Stimulated activated CD8-positive, alpha-beta memory T cell treated with anti-CD3 and anti-CD28 coated beads, Interleukin-2, amount 100 ng/mL, for 1 hour (primary cell): Measurements from ENCODE around the gene GMDS.
A peak's percentile ranks its signal among the peaks of the same experiment; 100 is the strongest.

ENCODE experiments used
- DNase-seq, 2 donors: peaks; one replicate each; pipeline ENCODE4 v3.0.0-alpha.2; 2020; ENCODE audit warnings: low read depth in 2 of 2

The GMDS gene

GRCh38 chr6:1604158-1605003 lies 641.0 kb downstream of the GMDS start:
- DNase-seq, result peak; percentile 20 to 53

DNA sequence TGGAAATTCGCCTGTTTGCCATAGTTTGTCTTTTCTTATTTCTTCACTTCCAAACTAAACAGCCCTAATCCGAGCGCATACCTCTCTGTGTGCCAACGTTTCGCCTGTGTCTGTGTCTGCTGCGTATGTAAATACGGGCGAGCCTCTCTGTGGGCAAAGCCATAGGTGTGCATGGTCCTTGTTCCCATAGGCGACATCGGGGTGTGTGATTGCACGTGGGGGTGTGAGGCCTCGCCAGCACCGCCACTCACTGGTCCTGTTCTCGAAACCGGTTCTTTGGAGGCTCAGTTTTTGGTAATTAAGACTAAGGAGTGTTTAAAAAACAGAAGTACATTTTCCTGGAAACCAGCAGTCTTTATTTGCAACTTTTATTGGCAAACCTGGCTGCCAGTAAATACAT lies 641.7 kb downstream of the GMDS start:
- DNase-seq, result no peak

DNA sequence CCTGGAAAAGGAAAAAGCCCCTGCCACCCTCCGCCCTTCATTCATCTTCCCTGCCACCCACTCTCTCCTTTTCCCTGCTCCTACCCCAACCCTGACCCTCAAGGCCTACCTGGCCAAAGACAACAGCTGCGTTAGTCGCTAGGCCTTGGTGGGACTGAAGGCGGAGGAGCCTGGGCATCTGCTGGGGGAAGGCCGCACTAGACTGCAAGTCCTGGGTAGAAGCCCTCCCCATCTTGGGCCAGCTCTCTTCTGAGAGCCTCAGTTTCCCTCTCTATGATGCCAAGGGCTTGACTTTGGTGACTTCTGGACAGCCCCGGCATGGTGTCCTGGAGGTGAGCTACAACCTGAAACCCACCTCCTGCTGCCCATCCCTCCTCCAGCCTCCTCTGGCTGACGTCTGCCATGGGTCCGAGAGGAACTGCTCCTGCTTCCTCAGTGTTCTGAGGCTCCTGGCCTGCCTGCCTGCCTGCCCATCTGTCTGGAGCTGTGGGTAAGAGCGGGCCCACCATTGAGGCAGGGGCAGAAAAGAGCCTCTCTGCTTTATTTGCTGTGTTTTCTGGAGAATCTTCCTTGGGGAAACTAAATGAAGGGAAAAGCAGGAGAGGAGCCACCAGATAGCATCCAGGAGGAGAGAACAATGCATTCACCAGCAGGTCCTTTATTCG lies 643.2 kb downstream of the GMDS start:
- DNase-seq, result no peak

DNA sequence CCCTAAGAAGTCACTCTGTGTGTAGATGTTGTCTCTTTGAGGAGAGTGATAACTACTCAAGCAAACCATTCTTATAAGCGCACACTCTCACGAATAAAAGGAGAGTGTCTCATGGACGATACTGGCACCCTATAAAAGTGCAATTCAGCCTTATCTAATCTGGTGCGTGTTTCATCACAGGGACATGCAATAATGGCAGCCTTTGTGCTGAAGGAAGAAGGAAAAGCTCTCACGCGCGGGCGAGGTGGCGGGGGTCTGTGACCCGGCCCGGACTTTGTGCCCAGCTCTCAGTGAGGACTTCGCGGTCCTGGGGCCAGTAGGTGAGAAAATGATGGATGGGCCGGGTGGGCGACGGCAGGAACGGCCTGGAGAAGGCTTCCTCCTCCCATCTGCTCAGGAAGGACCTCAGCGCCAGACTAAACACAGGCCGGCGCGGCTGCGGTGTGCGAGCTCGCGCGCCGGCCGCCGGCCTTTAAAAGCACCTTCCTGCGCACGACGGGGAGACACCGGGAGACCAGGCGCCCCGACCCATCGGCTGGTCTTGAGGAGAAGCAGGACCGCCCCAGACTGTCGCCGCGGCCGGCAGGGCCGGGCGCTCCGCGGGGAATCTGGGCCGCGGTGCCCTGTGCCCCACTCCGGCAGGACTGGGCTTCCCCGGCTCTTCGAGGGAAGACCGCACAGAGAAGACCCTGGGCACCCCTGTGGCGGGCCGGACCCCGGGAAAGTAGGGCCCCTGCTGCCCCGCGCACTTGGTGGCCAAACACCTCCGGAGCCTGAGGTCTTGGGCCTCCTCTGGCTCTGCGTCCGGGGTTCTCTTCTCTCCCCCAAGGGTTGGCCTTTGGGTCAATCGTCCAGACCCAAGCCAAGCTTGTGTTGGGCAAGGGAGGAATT lies 644.0 kb downstream of the GMDS start:
- no peak for DNase-seq

DNA sequence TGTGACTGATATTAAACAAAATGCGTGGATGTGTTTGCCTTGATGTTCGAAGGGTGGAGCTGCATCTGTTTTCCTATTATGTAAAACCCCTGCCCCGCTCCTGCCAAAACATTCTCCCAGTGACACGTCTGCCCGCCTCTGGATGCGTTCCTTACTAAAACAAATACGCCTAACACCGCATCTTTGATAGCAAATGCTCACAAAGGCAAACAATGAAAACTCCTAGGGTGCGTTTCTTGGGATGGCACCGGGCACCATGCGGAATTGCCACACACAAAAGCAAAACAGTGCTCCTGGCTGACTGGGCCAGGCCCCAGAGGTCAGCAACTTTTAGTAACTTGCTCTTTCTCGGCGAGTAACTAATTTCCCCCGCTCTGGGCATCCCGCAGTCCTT lies 644.6 kb downstream of the GMDS start:
- no peak for DNase-seq

GRCh38 chr6:1600063-1600763 lies 645.2 kb downstream of the GMDS start:
- no peak for DNase-seq

DNA sequence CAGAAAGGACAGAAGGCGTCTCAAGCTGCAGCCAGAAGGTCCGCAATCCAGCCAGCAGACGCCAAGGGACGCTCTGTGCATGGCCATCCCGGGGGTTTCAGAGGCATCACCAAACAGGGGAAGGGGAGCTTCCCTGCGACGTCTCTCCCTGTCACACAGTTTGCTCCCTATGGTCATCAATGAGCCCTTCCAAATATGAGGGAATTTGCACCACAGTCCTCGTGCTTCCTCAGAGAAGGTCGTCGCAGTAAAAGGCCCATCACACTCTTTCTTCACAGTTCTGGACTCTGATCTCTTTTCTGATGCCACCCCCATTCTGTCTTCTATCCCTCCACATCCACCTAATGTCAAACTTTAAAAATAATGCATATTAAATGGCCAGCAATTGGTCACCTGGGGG lies 645.9 kb downstream of the GMDS start:
- no peak for DNase-seq

DNA sequence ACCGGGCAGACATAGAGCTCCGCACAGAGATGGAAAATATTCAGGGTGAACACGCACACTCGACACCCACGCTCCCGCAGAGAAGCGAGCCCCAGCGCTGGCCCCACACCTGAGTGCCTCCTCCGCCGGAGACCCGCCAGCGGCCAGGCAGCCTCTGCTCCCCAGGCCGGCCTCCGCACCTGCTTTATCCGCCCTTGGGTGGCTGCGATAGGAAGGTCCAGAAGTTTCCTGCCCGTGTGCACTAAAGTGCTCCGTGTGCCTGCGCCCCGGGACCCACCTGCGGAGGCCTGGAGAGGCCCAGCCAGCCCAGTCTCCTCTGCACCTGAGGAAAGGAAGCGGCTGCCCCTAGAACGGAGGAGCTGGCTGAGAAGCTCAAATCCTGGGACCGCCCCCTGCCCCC lies 646.5 kb downstream of the GMDS start:
- DNase-seq, result no peak

GRCh38 chr6:1598433-1598832 lies 647.0 kb downstream of the GMDS start:
- DNase-seq, result no peak

DNA sequence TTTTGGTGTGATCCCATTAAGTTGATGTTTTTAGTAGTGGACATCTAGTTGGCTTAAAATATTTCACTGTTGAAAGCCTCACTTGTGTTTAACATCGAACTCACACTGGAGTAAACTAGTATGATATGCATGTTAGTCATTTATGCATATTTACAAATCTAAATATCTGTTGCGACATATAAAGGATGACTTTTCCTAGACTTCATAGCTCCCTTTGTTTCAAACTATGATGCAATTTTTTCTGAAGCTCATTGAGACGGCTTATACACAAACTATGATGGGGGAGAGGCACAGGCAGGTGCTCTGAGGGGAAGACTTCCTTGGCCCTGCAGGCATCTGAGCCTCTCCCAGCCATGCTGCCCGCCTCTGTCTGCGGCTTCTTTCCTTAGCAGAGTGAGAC lies 647.5 kb downstream of the GMDS start:
- no peak for DNase-seq

- no peak for DNase-seq
Measured at GRCh38 chr6:1597121-1597744, 648.2 kb downstream of the GMDS start.

DNA sequence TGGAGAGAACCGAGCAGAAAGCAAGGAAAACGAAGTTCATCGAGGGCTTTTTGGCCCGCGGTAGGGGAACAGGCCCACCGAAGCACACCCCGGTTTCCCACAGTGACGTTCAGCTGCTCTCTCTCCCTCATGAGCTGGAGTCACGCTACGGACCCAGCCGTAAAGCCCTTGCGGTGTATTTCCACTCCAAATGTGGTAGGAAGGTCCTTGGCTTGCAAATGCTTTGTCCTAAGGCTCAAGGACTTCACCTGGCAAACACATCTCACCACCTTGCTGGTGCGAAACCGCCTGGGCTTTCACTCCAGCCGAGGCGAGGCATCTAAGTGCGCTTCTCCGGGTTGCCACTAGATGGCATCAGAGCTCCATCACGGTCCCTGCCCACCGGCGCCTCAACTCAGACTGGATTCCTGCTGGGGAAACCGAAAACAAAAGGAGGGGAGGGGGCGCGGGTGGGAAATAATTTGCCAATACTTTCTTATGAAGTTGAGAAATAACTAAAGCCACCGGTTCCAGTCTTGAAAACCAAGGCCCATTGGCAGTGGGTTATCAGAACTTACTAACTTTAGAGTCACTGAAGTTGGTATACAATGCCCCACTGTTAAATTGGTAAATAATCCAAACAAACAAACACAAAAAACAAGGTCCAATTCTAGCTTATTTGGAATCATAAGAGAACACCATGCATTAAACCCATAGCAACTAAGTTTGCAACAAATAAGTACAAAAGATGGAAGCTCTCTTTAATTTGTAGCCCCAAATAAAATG lies 649.1 kb downstream of the GMDS start:
- DNase-seq, result peak; percentile 20 to 36

- no peak for DNase-seq
Measured at GRCh38 chr6:1595271-1596087, 649.9 kb downstream of the GMDS start.

DNA sequence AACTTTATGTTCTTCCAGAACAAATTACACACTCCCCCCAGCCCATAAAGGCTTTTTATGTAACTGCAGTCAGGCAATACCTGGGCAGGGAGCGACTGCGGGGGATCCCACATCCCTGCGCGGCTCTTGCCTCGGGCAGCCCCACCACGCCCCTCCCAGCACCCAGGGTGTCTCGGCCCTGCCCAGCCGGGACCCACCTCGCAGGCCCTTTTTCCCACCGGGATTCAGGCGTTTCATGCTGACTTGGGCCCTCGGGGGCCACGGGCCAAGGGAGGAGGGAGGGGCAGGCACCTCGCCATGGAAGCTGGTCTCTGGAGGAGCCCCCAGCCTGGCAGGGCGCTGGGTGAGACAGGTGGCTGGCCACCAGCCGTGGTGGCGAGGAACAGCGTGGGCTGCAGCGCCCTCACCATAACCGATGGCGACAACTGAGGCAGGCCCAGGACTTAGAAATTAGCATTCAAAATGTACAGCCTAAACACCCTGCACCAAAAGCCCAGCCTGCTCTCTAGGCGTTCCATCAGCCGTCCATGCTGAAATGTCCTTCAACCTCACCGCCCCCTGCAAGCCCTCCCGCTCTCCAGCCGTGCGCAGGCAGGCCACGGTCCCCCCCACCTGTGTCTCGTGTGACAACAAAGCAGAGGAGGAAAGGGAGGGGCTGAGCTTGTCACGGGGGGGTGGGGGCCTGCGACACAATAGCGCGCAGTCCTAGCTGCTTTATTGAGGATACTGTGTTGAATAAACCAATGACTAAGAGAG lies 650.8 kb downstream of the GMDS start:
- DNase-seq, result no peak

- no peak for DNase-seq
Measured at GRCh38 chr6:1593958-1594314, 651.5 kb downstream of the GMDS start.

DNA sequence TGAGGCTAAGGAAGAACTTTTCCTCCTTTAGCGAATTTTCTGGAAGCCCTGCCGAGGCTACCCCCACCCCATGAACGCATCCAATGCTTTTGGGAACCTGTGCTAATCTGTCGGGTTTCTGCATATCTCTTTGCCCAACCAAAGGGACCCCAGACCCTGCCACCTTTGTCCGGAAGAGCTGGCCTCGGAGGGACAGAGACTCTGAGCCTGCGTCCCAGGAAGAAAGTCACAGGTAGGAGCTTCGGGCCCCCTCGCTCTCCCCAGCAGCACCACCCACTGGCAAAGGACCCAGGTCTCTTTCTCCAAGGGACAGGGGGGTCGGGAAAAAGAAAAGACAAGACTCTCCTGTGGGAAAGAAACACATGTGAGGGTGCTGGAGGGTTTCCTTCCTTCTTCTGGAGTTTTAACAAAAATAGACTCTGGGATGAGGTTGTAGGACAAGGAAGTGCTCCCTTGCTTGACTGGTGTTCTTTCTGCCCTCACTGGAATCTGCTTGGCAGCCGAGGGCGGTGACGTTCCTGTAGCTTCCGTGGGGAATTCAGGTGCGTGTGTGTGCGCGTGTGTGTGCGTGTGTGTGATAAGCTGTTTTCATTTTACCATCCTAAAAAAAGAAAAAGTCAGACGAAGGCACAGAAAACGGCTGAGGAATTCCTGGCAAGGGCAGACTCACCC lies 652.0 kb downstream of the GMDS start:
- no peak for DNase-seq

DNA sequence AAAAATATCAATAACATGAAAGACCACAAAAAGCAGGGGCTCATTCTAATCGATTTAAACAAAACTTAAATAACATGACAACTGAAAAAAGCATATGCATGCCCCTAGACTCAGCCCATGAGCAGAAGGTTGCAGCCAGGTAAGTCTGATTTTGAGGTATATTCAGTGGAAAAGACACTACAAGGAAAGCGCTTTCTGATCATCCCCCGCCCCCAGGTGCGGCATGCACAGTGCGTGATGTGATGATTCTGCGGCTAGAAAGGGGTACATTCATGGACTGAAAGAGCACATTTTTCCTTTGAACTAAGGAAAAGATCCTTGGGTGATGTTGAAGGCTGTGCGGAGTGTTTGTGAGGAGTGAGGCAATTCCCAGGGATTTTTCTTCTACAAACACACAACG lies 652.6 kb downstream of the GMDS start:
- no peak for DNase-seq

GRCh38 chr6:1591926-1592325 lies 653.5 kb downstream of the GMDS start:
- DNase-seq, result no peak
